Fibroblast of mammary gland (primary cell): ENCODE measurements around the gene SAFB.
A peak's percentile ranks its signal among the peaks of the same experiment; 100 is the strongest.

ENCODE experiments used
- DNase-seq: peaks from one replicate; pipeline ENCODE4 v3.0.0-alpha.2; 2010; ENCODE audit warnings: low read depth
- H3K4me3 ChIP-seq: 2 replicates; pipeline ENCODE4 v1.5.1; 2011; ENCODE audit warnings: low read depth, mild to moderate bottlenecking, low read length, moderate library complexity; ENCODE audit not compliant: control insufficient read depth
- TF ChIP-seq, protein P1 (sequence below): conservative IDR thresholded peaks from 2 replicates; pipeline ENCODE4 v1.5.1; 2011; ENCODE audit warnings: low read depth, low read length, inconsistent platforms; ENCODE audit not compliant: control insufficient read depth, insufficient read depth

Gene SAFB

DNA sequence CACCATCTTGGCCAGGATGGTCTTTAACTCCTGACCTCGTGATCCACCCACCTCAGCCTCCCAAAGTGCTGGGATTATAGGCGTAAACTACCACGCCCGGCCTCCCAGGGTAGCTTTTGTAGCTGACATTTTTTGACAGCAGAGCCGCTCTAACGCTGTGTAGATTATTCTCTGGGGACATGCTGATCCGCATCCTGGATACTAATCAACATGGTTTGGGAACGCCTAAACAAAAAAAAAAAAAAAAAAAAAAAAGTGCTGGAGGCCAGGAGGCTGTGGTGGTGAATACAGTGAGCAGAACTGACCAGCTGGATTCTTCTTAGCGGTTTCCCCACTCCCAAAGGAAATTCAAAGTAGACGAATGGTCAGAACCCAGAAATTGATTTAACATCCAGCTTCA is 91.9 kb downstream of the SAFB start:
- H3K4me3 ChIP-seq: no peak overlapping the region
- peak; percentile 34 for DNase-seq
- TF ChIP-seq, protein P1, sequence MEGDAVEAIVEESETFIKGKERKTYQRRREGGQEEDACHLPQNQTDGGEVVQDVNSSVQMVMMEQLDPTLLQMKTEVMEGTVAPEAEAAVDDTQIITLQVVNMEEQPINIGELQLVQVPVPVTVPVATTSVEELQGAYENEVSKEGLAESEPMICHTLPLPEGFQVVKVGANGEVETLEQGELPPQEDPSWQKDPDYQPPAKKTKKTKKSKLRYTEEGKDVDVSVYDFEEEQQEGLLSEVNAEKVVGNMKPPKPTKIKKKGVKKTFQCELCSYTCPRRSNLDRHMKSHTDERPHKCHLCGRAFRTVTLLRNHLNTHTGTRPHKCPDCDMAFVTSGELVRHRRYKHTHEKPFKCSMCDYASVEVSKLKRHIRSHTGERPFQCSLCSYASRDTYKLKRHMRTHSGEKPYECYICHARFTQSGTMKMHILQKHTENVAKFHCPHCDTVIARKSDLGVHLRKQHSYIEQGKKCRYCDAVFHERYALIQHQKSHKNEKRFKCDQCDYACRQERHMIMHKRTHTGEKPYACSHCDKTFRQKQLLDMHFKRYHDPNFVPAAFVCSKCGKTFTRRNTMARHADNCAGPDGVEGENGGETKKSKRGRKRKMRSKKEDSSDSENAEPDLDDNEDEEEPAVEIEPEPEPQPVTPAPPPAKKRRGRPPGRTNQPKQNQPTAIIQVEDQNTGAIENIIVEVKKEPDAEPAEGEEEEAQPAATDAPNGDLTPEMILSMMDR: no peak

DNA sequence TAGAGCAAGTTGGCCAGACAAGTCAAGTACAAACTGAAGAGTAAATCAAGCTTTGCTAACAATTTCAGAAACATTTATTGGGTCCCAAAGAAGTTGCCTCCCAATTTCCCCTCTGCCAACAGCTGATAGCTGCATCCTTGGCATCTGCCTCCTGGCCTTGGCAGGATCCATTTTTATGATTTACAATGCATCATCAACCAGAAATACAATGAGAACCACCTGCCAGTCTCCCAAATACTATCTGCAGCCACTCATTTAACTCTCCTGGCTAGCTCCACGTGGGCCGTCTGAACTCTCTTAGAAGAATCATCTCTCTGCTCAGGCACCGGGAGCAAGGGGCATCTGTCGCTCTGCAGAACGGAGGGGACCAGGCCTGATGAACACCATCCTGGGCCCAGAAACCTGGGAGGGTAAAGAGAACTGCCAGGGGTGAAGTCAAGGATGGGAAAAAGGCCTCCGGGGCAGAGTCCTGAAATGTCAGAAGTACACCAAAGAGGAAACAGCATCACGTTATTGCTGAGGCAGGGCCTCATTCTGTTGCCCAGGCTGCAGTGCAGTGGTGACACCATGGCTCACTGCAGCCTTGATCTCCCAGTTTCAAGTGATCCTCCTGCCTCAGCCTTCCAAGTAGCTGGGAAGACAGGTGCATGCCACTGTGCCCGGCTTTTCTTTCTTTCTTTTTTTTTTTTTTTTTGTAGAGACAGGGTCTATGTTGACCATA is 94.5 kb downstream of the SAFB start:
- TF ChIP-seq, protein P1: no peak

More for the DNA sequence above, 94.5 kb downstream of the SAFB start:
- no peak overlapping the region for H3K4me3 ChIP-seq
- DNase-seq: no peak
